LNCaP clone FGC (cell line): ENCODE data around the gene TSEN15.

Experiments used
- DNase-seq: peaks from one replicate; pipeline ENCODE4 v3.0.0-alpha.2; 2011; ENCODE audit warnings: low read depth
- H3K4me3 ChIP-seq: 2 replicates; pipeline ENCODE4 v1.5.1; 2011; ENCODE audit warnings: mild to moderate bottlenecking, low read depth, low read length, control low read depth
- CTCF ChIP-seq: IDR thresholded peaks from 2 replicates; pipeline ENCODE4 v1.5.1; 2012; ENCODE audit warnings: mild to moderate bottlenecking; ENCODE audit not compliant: control insufficient read depth, insufficient read depth; ENCODE audit errors: extremely low read depth

The TSEN15 gene

GRCh38 chr1:184016169-184016568 lies 35.4 kb upstream of the TSEN15 start:
- no peak for DNase-seq
- TF ChIP-seq CTCF, result no peak
- no peak overlapping the region for H3K4me3 ChIP-seq

GRCh38 chr1:184017306-184017705 lies 34.2 kb upstream of the TSEN15 start:
- no peak for TF ChIP-seq CTCF
- no peak for DNase-seq
- H3K4me3 ChIP-seq, result no peak overlapping the region

- no peak overlapping the region for H3K4me3 ChIP-seq
- no peak for TF ChIP-seq CTCF
- DNase-seq, result no peak
Observed at GRCh38 chr1:184018622-184019021, 32.9 kb upstream of the TSEN15 start.

GRCh38 chr1:184019069-184019468 lies 32.5 kb upstream of the TSEN15 start:
- DNase-seq, result no peak
- H3K4me3 ChIP-seq, result no peak overlapping the region
- TF ChIP-seq CTCF, result no peak

DNA sequence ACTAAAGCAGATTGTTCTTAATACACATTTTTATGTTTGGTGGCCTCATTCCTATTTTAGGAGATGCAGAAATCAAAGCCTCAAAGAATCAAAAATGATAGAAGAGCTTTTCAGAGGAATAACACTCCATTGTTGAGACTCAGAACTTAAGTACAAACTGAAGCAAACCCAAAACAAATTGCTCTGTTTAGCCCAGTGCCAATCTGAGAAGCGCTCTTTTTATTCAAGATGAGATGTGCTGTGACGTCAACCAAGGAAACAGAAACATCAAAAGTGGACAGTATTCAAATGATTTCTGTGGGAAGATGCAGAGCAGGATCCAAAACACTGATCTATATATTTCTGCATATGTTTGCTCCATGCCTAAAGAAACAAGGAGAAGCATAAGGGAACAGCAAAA lies 32.0 kb upstream of the TSEN15 start:
- no peak overlapping the region for H3K4me3 ChIP-seq
- no peak for TF ChIP-seq CTCF
- DNase-seq, result no peak

- no peak for TF ChIP-seq CTCF
- H3K4me3 ChIP-seq, result no peak overlapping the region
- DNase-seq, result no peak
Observed at GRCh38 chr1:184020328-184020727, 31.2 kb upstream of the TSEN15 start.

DNA sequence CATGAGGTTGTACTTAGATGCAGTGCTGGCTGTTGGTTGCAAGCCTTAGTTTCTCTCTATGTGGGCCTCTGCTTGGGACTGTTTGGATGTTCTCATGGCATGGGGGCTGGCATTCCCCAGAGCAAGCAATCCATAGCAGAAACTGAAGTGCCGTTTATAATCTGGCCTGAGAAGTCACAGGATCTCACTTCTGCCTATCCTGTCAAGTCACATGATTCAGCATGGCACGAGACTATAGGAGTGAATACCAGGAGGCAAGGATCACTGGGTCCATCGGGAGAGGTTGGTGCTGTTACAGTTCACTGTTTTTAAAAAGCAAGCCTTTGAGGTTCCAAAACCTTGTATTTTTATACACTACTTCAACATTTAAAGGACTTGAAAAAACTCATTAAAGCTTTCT lies 30.7 kb upstream of the TSEN15 start:
- no peak overlapping the region for H3K4me3 ChIP-seq
- no peak for DNase-seq
- no peak for TF ChIP-seq CTCF
